SU-DHL-6 (cell line): Measurements from ENCODE around the gene TJP2.

Source experiments
- H2AFZ ChIP-seq: fragments of 200-600 bp; sonication (generic); 2 replicates; pipeline ENCODE4 v1.6.1; 2014; ENCODE audit warnings: low read depth, mild to moderate bottlenecking, moderate library complexity, mixed read lengths, antibody characterized with exemption, low read length; ENCODE audit not compliant: severe bottlenecking
- H3F3A ChIP-seq: fragments of 200-600 bp; shearing (Covaris generic); 2 replicates; pipeline ENCODE4 v1.6.0; 2016; ENCODE audit warnings: antibody characterized with exemption, mild to moderate bottlenecking; ENCODE audit not compliant: insufficient read depth
- H3K27ac ChIP-seq: fragments of 200-600 bp; sonication (generic); 2 replicates; pipeline ENCODE4 v1.5.1; 2016; ENCODE audit warnings: low read depth, mild to moderate bottlenecking, low read length, moderate library complexity, mixed read lengths
- H3K27me3 ChIP-seq: fragments of 200-600 bp; sonication (generic), shearing (Covaris generic); 2 replicates; pipeline ENCODE4 v1.6.0; 2014; ENCODE audit warnings: mild to moderate bottlenecking, low read length
- H3K36me3 ChIP-seq: fragments of 200-600 bp; sonication (generic); 2 replicates; pipeline ENCODE4 v1.6.1; 2014; ENCODE audit warnings: mild to moderate bottlenecking, low read length, mixed read lengths
- H3K4me2 ChIP-seq: fragments of 300-600, 200-600 bp; shearing (Covaris generic), sonication (generic); 2 replicates; pipeline ENCODE4 v1.6.0; 2014; ENCODE audit warnings: low read length, low read depth, mild to moderate bottlenecking; ENCODE audit not compliant: poor library complexity, severe bottlenecking
- H3K4me3 ChIP-seq: fragments of 200-600 bp; sonication (generic); 2 replicates; pipeline ENCODE4 v1.5.1; 2014; ENCODE audit warnings: antibody characterized with exemption, low read length, mild to moderate bottlenecking, mixed read lengths; ENCODE audit not compliant: insufficient read depth, poor library complexity, severe bottlenecking
- H3K79me2 ChIP-seq: fragments of 200-600 bp; sonication (generic); 2 replicates; pipeline ENCODE4 v1.6.1; 2014; ENCODE audit warnings: mild to moderate bottlenecking, low read length, moderate library complexity; ENCODE audit not compliant: insufficient read depth
- H3K9ac ChIP-seq: fragments of 200-600 bp; sonication (generic); 2 replicates; pipeline ENCODE4 v1.7.0; 2014; ENCODE audit warnings: mild to moderate bottlenecking, low read length
- H3K9me2 ChIP-seq: fragments of 200-600 bp; sonication (generic); replicated peaks from 2 replicates; pipeline ENCODE4 v1.6.1; 2014; ENCODE audit warnings: low read length; ENCODE audit not compliant: insufficient read depth
- H3K9me3 ChIP-seq: fragments of 200-600 bp; sonication (generic); 2 replicates; pipeline ENCODE4 v1.6.1; 2014; ENCODE audit warnings: low read length, mixed read lengths; ENCODE audit not compliant: insufficient read depth
- H4K20me1 ChIP-seq: fragments of 200-600 bp; sonication (generic); 2 replicates; pipeline ENCODE4 v1.6.1; 2014; ENCODE audit warnings: low read depth, mild to moderate bottlenecking, antibody characterized with exemption, low read length, moderate library complexity, mixed read lengths
- CTCF ChIP-seq: fragments of 200-600 bp; sonication (generic); IDR thresholded peaks from one replicate; pipeline ENCODE4 v1.5.1; 2017; ENCODE audit warnings: antibody characterized with exemption, mild to moderate bottlenecking, low read length, moderate library complexity; ENCODE audit not compliant: insufficient read depth, poor library complexity, severe bottlenecking
- EZH2phosphoT487 ChIP-seq: fragments of 200-600 bp; sonication (generic), shearing (Covaris generic); conservative IDR thresholded peaks from 2 replicates; pipeline ENCODE4 v1.6.1; 2018; ENCODE audit warnings: mild to moderate bottlenecking, antibody characterized with exemption, low read length, moderate library complexity, mixed read lengths

TJP2 gene

GRCh38 chr9:69264526-69264925, 90.4 kb downstream of the TJP2 start:
- Histone ChIP-seq H3K79me2 (no peaks in the 10 kb centered on the region), H3K4me2 (no peak overlapping the region), H3K9ac (no peak overlapping the region), H2AFZ (no peak overlapping the region), H3K9me2 (no peaks in the 10 kb centered on the region), H3K9me3 (no peaks in the 10 kb centered on the region), H3K27ac (no peak overlapping the region), H3K36me3 (no peaks in the 10 kb centered on the region), H4K20me1 (no peaks in the 10 kb centered on the region), H3K27me3 (no peaks in the 10 kb centered on the region), H3F3A (no peaks in the 10 kb centered on the region), H3K4me3 (no peak overlapping the region)
- TF ChIP-seq EZH2phosphoT487 (no peak), CTCF (no peak)

GRCh38 chr9:69265891-69266290, 91.8 kb downstream of the TJP2 start:
- no peaks in the 10 kb centered on the region for H3K27me3 ChIP-seq
- H2AFZ ChIP-seq = no peak overlapping the region

GRCh38 chr9:69272212-69272611, 98.1 kb downstream of the TJP2 start:
- Histone ChIP-seq H3K27me3 (no peaks in the 10 kb centered on the region), H3K9me2 (no peaks in the 10 kb centered on the region), H3K9me3 (no peaks in the 10 kb centered on the region), H2AFZ (no peak overlapping the region), H3K4me2 (no peak overlapping the region), H3K9ac (no peak overlapping the region), H3K79me2 (no peaks in the 10 kb centered on the region), H3K36me3 (no peaks in the 10 kb centered on the region), H3F3A (no peaks in the 10 kb centered on the region), H3K4me3 (no peak overlapping the region), H4K20me1 (no peaks in the 10 kb centered on the region), H3K27ac (no peak overlapping the region)
- no peak for TF ChIP-seq EZH2phosphoT487
- TF ChIP-seq CTCF = no peak

More at GRCh38 chr9:69265891-69266290, 91.8 kb downstream of the TJP2 start:
- no peaks in the 10 kb centered on the region for H3K79me2 ChIP-seq
- H3K9ac ChIP-seq = no peak overlapping the region
- no peaks in the 10 kb centered on the region for H3K9me2 ChIP-seq
- TF ChIP-seq EZH2phosphoT487 = no peak
- no peak for TF ChIP-seq CTCF
- no peaks in the 10 kb centered on the region for H3K36me3 ChIP-seq
- H3K9me3 ChIP-seq = no peaks in the 10 kb centered on the region
- no peak overlapping the region for H3K4me3 ChIP-seq
- H3F3A ChIP-seq = no peaks in the 10 kb centered on the region
- no peak overlapping the region for H3K27ac ChIP-seq
- H3K4me2 ChIP-seq = no peak overlapping the region
- H4K20me1 ChIP-seq = no peaks in the 10 kb centered on the region
